HT1080 (cell line): ENCODE data around the gene ABHD13. TPM values are rescaled to one million over a fixed set of nuclear protein-coding genes. Genes with fewer than 3 reads are reported as not detected.

ENCODE experiments used
- DNase-seq: peaks from one replicate; pipeline ENCODE4 v3.0.0-alpha.2; 2015; ENCODE audit warnings: low read depth
- total RNA-seq: library from RNA; depleted of rRNA; stranded (reverse); fragments of >200 nt; shearing (Covaris generic); gene quantifications from 2 replicates; pipeline ENCODE4 v1.2.3, GENCODE V29; 2014; rRNA removed

ABHD13 gene
- total RNA-seq, 1 experiment from 2014 or later: 7.0 TPM

- DNase-seq: no peak
Observed at GRCh38 chr13:108283110-108283509, 64.9 kb downstream of the ABHD13 start.

Other genes starting within 250 kb of the ABHD13 start
- 9.0 and 10.2 TPM in 2 replicates for gene LIG4, start 2.9 kb upstream of the ABHD13 start, total RNA-seq
- gene TNFSF13B, start 51.3 kb downstream of the ABHD13 start, total RNA-seq: 0.39 and 0.63 TPM in 2 replicates